GM18873 (cell line): ENCODE results near the gene SEBOX.
A peak's percentile ranks its signal among the peaks of the same experiment; 100 is the strongest.
"Not testable (repeated sequence)": the region's sequence is repeated elsewhere in the genome, so short reads cannot be mapped to it uniquely, and the experiment has no call there.

Experiments used
- ATAC-seq: cut with Tn5 transposase; IDR thresholded peaks from one replicate; pipeline ENCODE4 v1.9.1; 2021; ENCODE audit warnings: mild to moderate bottlenecking, moderate library complexity, moderate number of reproducible peaks; ENCODE audit not compliant: unreplicated experiment, low FRiP score

SEBOX gene

DNA sequence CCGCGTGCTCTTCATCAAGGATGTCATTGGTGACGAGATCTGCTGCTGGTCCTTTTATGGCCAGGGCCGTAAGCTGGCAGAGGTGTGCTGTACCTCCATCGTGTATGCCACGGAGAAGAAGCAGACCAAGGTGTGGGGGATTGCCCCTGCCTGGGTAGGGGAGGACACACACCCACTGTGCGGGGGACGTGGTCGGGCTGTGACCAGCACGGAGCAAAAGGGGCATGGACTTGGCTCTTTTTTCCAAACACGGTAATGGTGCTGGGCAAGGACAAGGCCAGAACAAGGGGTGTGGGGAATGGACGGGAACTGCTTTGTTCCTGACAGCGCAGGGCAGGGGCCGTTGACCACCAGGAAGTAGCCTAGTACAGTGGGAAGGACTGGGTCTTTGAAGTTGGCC, 22.7 kb downstream of the SEBOX start:
- ATAC-seq: no peak

DNA sequence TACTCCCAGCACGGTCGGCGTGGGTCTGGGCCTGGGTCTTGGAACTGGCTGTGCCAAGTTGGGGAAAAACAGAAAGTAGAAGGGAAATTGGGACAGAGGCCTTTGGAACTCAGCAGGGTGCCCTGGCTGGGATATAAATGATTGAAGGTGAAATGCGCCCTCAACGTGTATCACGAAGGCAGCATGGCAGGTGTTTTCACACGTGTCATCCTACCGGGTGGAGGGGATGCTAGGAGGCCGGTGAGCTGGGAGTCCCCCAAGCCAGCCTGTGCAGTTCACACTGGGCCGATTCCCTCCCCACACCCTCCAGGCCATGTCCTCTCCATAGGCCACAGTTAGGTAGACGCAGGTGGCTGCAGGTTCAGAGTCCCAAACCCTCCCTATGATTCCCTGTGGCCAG, 23.5 kb downstream of the SEBOX start:
- ATAC-seq: no peak

DNA sequence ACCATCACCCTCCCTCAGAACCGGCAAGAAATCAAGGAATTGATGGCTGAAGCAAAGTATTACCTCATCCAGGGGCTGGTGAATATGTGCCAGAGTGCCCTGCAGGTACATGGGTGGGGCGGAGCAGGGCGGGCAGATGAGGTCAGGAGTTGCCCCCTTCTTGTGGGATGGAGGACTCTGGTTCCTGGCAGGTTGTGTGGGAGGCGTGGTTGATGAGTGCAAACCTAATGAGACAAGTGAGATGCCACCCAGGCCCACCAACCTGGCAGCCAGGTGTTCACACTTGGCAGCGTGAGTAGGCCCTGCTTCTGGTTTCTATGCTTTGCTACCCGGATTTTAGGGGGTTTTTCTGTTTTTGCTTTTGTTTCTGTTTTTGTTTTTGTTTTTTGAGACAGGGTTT, 24.6 kb downstream of the SEBOX start:
- ATAC-seq: no peak

DNA sequence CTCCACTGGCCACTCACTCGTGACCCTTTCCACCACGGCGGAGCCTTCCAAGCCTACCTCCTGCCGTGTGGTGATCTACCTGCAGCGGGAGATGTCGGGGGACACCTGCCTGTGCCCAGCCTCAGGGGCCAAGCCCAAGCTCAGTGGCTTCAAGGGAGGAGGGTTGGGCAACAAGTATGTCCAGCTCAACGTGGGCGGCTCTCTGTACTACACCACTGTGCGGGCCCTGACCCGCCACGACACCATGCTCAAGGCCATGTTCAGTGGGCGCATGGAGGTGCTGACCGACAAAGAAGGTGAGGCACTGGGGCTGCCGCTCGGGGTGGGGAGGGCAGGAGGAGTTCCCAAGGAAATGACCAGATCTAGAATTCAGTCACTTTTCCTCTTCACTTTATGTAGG, 25.6 kb downstream of the SEBOX start:
- no peak for ATAC-seq

DNA sequence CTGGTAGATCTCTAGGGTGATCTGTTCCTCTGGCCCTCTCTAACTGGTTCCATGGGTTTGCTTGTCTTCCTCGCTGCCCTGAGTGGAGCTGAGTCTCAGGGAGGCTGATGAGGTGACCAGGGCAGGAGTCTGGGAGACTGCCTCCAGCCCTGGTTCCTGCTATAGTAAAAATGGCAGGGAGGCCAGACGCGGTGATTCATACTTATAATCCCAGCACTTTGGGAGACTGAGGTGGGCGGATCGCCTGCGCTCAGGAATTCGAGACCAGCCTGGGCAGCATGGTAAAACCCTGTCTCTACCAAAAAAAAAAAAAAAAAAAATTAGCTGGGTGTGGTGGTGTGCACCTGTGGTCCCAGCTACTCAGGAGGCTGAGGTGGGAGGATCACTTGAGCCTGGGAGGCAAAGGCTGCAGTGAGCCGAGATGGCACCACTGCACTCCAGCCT, 26.2 kb downstream of the SEBOX start:
- not testable (repeated sequence) for ATAC-seq

DNA sequence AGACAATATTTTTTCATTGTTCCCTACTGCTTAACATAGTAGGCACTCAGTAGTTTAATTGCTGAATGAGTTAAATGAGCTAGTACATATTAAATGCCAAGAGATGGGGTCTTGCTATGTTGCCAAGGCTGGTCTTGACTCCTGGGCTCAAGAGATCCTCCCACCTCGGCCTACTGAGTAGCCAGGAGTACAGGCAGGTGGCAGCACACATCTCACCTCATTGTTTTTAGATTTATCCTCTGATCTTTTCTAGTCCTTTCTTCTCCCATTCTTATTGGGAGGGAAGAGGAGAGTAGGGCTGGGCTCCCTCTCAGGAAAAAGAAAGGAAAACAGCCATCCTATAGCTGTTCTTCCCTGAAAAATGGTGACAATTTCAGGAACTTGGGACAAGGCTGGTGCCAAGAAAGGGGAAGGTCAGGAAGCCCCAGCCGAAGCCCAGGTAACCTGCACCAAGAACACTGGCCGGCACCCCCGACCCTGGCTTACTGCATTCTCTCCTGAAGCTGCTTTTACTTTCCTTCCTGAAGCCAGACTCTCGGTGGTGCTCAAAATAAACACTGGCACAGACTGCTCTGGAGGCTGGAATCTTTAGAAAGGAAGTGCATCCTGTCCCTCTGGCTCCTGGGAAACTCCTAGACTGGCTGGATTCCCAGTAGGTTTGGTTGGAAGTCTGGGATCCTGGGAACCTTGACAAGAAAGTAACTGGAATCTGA, 26.8 kb downstream of the SEBOX start:
- no peak for ATAC-seq

DNA sequence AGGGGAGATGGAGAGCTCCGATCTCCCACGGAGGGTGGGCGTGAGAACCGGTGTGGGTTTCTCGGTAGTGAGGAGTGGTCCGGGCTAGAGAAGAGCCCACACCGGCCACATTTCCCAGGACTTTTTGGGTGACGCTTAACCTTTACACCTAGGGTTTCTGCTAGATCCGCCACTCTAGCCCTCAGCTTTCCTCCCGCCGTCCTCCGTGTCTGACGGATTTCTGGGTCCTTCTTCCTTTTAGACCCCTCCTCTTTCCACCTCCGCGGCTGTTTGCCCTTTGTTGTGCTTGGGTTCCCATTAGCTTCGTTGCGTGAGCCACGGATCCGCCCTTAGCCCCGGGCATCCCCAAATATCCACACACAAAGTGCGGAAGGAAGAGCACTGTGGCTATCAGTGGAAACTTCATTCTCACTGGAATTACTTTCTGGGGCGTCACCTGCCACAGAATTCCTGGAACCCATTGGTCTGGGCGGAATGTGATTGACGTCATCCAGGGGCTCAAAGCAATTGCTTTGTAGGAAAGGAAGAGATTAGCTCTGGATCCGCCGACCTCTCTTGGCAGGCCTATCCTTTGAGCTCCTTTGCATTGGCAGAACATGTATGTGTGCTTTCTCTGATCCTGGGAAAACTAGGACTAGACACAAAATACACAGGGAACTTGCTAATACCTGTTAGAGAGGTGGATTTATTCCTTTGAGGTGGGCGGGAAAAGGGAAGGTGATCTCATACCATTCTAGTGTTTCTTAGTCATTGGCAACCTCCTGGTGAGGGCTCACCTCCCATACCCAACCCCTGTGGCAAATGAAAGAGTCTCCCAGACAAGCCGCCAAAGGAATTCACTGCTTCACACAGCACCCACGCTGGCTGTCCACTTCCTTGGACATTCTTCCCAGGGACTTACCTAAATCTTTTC, 28.8 kb downstream of the SEBOX start:
- ATAC-seq: no peak

DNA sequence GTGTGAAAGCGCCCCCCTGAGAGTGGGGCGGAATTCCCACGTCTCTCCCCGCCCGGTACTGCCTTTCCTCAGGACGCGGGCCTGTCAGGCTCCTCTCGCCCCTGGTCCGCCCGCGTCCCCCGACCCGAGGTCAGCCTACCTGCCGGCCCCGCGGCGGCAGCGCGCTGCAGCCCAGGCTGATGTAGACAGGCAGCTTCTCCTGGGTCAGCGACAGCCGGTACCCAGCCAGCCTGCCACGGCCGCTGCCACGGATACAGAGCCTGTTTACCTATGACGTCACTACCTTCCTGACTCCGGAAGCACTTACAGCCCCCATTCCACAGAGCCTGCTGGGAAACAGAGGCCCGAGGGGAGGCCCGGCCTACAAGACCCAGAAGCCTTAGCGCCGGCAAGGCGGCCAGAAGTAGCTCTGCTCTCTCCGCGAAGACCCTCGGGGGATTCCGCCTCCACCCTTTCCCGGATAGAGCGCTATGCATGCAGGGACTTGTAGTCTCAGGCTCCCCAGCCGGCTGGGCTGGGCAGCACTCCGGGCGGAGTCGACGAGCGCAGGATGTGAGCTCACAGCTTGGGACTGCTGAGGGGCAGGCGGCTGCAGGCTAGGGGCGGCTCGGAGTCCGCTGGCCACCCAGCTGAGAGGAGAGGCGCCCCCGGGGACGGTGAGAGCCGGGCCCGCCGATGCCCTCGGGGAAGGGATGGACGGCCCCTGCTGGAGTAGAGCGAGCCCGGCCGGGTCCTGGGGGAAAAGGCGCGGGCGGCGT, 29.6 kb downstream of the SEBOX start, which contains the start of the genes IFT20 and TNFAIP1:
Gene IFT20 (minus strand): TSS at position 272 of the 758 bp plus-strand sequence. CDS start 3,487 bp downstream, outside the sequence.
Gene TNFAIP1 (plus strand): TSS at position 561 of the 758 bp plus-strand sequence. CDS start 3,761 bp downstream, outside the sequence.
- peak; percentile 93 for ATAC-seq

DNA sequence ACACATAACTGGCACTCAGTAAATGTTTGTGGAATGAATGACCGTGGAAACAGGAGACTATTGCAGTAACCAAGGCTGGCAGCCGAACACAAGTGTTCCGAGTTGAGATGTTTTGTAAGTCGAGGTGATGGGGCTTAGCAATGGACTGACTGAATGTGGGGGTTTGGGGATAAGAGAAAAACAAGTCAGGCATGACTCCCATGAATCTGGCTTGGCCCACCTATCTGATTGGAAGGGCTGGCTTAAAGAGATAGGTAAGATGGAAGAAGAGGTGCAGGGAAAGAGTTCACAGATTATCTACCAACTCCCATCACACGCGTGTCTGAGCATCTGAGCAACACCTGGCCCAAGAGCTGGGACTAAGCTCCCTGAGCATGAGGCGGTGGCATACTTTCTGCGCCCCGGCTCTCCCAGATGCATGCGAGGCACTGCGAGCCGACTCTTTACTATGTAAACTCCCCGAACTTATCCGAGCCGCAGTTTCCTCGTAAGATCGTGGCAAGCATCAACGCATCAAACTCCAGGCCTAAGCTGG, 30.3 kb downstream of the SEBOX start:
- ATAC-seq: no peak

DNA sequence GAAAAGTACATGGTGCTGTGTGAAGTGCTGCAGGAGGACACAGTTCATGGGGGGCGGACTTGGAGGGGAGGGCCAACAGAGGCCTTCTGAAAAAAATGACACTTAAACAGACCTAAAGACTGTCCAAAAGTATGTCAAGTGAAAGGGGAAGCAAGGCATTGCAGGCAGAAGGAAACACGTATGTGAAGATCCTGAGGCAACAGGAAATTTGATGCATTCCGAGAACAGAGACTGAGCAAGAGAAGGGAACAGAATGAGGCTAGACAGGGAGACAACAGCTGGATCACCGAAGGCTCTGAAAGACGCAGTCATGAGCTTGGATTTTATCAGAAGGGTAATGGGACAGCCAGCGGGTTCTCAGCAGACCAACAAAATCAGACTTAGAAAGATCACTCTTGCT, 30.8 kb downstream of the SEBOX start:
- ATAC-seq: no peak

DNA sequence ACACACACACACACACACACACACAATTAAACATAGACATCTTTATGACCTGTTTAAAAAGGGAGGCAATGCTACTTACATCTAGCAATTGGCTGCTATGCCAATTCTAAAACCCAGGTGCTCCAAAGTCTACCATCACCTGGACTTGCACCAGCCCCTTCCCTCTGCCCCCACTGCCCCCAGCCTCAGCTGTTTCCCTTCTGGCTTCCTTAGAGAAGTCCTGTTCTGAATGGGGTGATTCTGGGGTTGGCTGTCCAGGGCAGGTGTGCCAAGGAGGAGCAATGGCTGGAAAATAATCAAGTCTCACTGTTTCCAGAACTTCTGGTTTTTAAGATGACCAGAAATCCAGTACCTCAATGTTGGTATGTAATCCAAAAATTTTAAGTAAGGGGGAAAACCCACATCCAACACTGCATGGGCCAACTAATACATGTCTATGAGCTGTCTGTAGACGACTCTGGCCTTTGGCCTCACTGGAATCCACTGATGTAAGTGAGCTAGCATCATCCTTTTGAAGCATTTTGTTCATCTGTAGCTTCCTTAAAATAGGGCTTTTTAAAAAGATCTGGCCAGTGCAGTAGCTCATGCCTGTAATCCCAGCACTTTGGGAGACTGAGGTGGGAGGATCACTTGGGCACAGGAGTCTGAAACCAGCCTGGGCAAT, 31.8 kb downstream of the SEBOX start:
- ATAC-seq: no peak

DNA sequence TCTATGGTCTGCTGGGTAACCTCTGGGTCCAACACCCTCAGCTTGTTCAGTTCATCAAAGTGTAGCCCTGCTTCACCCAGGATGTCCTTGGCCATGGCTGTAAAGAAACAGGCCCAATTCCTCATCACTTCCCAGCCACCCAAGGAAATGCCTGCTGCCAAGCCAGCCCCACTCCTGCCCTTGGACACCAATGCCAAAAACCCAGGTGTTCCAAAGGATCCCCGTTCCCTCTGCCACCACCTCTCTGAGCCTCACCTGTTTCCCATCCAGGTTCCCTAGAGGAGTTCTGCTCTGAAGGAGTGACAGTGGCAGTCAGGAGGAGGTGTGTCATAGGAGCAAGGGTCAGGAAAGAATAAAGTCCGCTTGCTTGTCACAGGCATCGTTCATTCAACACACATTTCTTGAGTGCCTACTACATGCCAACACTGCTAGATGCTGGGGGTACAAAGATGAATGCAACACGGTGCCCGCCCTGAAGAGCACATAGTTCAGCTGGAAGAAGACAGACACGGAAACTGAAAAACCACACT, 33.0 kb downstream of the SEBOX start:
- no peak for ATAC-seq

DNA sequence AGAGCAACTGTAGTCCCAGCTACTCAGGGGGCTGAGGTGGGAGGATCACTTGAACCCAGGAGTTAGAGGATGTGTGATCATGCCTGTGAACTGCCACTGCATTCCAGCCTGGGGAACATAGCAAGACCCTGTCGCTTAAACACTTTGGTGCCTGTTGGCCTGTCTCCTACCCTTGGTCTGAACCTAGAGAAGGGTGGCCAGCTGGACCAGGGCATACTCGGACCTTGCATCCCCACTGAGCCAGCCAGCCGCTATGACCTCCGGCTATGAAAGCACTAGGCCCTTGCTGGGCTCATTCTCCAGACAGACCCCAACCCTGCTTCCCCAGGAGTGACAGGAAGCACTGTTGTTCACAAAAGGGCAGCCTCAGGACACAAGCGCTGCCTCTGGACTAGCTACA, 34.3 kb downstream of the SEBOX start:
- no peak for ATAC-seq

DNA sequence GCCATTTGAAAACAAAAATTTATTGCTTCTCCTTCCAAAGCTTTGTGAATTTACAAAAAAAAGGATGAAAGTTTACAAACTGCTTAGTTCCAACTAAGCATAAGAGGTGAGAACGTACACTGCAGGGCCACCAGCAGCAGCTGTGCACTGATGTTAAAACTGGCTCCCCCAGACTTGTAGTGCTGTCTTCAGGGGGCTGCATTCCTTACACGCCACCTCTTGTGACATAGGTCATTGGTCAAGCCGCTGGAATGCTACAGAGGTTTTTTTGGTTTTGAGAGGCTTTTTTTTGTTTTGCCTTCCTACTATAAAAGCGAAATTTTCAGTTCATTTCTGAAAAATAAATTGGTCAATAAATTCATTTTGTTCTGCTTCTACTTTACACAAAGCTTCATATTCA, 36.7 kb downstream of the SEBOX start:
- ATAC-seq: no peak

DNA sequence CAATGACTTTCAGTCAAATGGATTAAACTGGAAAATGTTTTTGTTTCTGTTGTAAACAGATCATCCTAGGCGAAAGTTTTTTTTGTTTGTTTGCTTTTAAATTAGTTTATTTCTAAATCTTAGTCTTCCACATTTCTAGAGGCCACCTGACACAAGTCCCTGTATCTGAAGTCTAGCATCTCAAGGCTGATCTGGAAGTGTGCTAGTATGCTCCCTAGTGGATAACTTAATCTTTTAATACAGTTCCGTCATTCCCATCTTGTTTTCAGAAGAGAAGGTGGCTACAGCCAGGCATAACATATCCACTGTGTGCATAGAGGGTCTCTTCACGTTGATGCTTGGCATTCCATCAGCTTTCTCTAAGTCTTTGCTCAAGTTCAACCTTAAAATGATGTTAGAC, 37.3 kb downstream of the SEBOX start:
- no peak for ATAC-seq

DNA sequence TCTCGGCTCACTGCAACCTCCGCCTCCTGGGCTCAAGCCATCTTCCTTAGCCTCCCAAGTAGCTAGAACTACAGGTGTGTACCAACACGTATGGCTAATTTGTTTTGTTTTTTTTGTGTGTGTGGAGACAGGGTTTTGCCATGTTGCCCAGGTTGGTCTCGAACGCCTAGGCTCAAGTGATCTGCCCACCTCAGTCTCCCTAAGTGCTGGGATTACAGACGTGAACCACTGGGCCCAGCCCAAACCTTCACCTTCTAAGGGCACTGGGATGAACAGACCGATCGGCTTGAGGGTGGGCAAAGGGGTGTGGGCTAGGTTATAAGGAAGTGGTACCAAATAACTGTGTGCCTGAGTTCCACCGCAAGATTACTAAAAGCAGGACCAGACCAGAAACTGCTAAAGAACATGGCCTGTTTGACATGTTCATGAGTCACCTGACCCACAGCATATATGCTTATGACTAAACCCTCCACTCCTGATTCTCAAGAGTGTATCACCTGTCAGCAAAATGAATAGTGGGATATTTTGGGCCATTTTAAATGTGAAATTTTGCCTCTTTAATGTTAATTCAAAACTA, 37.9 kb downstream of the SEBOX start:
- ATAC-seq: peak; percentile 62

DNA sequence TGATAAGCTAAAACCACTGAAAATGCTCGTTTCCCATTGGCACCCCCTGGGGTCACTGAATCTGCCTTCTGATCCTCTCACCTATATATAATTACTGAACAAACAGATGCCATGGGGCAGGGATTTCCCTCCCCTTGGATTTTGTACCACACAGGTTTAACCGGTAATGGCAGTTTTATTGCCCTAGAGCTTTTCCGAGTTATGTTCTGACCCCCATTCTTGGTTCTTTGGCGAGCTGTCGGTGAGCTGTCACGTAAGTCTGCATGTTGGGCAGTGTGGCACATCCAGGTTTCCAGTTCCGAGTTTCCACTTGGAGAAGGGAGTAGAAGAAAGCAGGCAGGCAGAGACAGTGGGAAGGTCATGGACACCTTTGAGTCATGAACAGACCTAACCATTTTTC, 38.9 kb downstream of the SEBOX start:
- ATAC-seq: no peak

DNA sequence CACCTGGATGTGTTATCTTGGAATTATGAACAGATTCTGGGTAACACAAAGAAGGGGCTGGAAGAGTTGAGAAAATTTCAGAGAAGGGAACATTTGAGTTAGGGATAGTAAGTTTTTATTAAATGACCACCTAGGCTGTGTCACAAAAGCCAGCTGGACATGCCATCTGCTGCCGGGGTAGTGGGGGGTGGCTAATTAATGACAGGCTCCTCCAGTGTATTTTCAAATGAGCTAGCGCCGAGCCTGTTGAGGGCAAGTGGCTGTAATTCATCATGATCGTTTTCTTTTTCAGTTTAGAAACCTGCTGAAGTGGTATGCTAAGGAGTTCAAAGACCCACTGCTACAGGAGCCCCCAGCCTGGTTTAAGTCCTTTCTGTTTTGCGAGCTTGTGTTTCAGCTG, 39.8 kb downstream of the SEBOX start:
- ATAC-seq: no peak

DNA sequence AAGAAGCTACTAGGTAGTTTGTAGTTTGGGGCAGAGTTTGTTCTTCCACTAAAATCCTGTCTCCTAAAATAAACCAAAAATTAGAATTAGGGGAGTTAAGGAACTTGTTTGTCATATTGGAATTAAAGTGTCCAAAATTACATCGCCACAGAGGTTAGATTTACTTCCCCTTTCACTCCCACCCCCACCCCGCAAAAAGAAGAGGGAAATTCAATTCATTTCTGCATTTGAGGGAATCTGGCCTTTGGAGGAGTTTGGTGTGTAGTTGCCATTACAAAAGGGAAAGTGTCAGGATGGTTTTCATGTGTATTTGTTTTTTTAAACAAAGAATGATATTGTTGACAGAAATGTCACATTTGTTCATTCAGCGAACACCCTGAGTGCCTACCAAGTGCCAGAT, 40.2 kb downstream of the SEBOX start:
- ATAC-seq: no peak
